ENCODE results near the gene TRAF5. TPM values are rescaled to one million over a fixed set of nuclear protein-coding genes. Genes with fewer than 3 reads are reported as not detected.
A peak's percentile ranks its signal among the peaks of the same experiment; 100 is the strongest.

Gene TRAF5
- total and polyA plus RNA-seq, 8 donors: 4.3 to 50.7 (median 18.5) TPM

GRCh38 chr1:211340622-211341507 is 14.2 kb downstream of the TRAF5 start:
- peaks cover 26 to 67% (median 49%) of the 10 kb centered on the region in 4 donors for H3K4me1 ChIP-seq
- no peaks in the 10 kb centered on the region for H3K9me3 ChIP-seq
- DNase-seq: no peak
- intact Hi-C loops (cut with DNase I; ENCODE audit: low total_unique reads): no loop called here
- TF ChIP-seq CTCF (IDR thresholded peaks at IDR 0.05) (no peak), EP300 (IDR thresholded peaks at IDR 0.05) (no peak), POLR2AphosphoS5 (IDR thresholded peaks at IDR 0.05) (peak in 1 of 3 donors; percentile 17)
- H3K36me3 ChIP-seq: peaks cover 0 to 15% (median 2%) of the 10 kb centered on the region in 4 donors
- no peak overlapping the region for H3K27ac ChIP-seq
- H3K27me3 ChIP-seq: no peaks in the 10 kb centered on the region
- 90 to 96% (median 93%) methylated on average over 10 of the region's 10 CpGs for WGBS, 5 donors
- H3K4me3 ChIP-seq: no peak overlapping the region

GRCh38 chr1:211341999-211342398 is 15.4 kb downstream of the TRAF5 start:
- Histone ChIP-seq H3K9me3 (no peaks in the 10 kb centered on the region), H3K4me3 (no peak overlapping the region), H3K27ac (no peak overlapping the region), H3K4me1 (peaks cover 17 to 61% (median 38%) of the 10 kb centered on the region in 4 donors), H3K27me3 (no peaks in the 10 kb centered on the region), H3K36me3 (peaks cover 0 to 15% (median 2%) of the 10 kb centered on the region in 4 donors)
- TF ChIP-seq POLR2AphosphoS5 (IDR thresholded peaks at IDR 0.05) (no peak), EP300 (IDR thresholded peaks at IDR 0.05) (no peak)
- intact Hi-C loops (cut with DNase I; ENCODE audit: low total_unique reads): no loop called here
- 90 to 100% (median 99%) methylated on average over 1 of the region's 1 CpG for WGBS, 5 donors
- DNase-seq: no peak

GRCh38 chr1:211343607-211344006 is 17.0 kb downstream of the TRAF5 start:
- WGBS, 5 donors: 76 to 96% (median 90%) methylated on average over 4 of the region's 4 CpGs
- Histone ChIP-seq H3K4me3 (no peak overlapping the region), H3K36me3 (peaks cover 0 to 15% (median 2%) of the 10 kb centered on the region in 4 donors), H3K27me3 (no peaks in the 10 kb centered on the region), H3K9me3 (no peaks in the 10 kb centered on the region), H3K4me1 (peaks cover 14 to 57% (median 35%) of the 10 kb centered on the region in 4 donors), H3K27ac (no peak overlapping the region)
- no peak for DNase-seq
- intact Hi-C loops (cut with DNase I; ENCODE audit: low total_unique reads): no loop called here
- TF ChIP-seq EP300 (IDR thresholded peaks at IDR 0.05) (no peak), POLR2AphosphoS5 (IDR thresholded peaks at IDR 0.05) (no peak), CTCF (IDR thresholded peaks at IDR 0.05) (no peak), POLR2A (IDR thresholded peaks at IDR 0.05) (no peak)

- intact Hi-C loops (cut with DNase I; ENCODE audit: low total_unique reads): no loop called here
- Histone ChIP-seq H3K36me3 (peaks cover 0 to 10% (median 2%) of the 10 kb centered on the region in 4 donors), H3K4me3 (no peak overlapping the region), H3K27me3 (no peaks in the 10 kb centered on the region), H3K4me1 (peaks cover 14 to 53% (median 32%) of the 10 kb centered on the region in 4 donors), H3K27ac (no peak overlapping the region), H3K9me3 (no peaks in the 10 kb centered on the region)
- TF ChIP-seq POLR2AphosphoS5 (IDR thresholded peaks at IDR 0.05): no peak
- no peak for TF ChIP-seq CTCF (IDR thresholded peaks at IDR 0.05)
- TF ChIP-seq POLR2A (IDR thresholded peaks at IDR 0.05): no peak
- TF ChIP-seq EP300 (IDR thresholded peaks at IDR 0.05): no peak
- DNase-seq: peak in 1 of 2 donors; percentile 21
- WGBS, 5 donors: 65 to 87% (median 77%) methylated on average over 6 of the region's 6 CpGs
Measured at GRCh38 chr1:211344152-211344618, 17.6 kb downstream of the TRAF5 start.
